ENCODE measurements around the gene APH1A. TPM values are rescaled to one million over a fixed set of nuclear protein-coding genes. Genes with fewer than 3 reads are reported as not detected.

The APH1A gene
- total RNA-seq, 1 experiment from 2014 or later, result 211 TPM

- H3K27ac ChIP-seq (ENCODE audit: low read length), result peak within 1 kb of the TSS; percentile 77
- no peaks in the 10 kb centered on the region for H3K9me2 ChIP-seq (replicated peaks; ENCODE audit: low read length)
- H3F3A ChIP-seq (ENCODE audit: low read length, unreplicated experiment), result no peaks in the 10 kb centered on the region
- H4K20me1 ChIP-seq (ENCODE audit: low read length), result no peaks in the 10 kb centered on the region
- peak; percentile 94 for ATAC-seq
- H3K9ac ChIP-seq (ENCODE audit: low read length), result peak within 1 kb of the TSS; percentile 85
- no peaks in the 10 kb centered on the region for H3K9me3 ChIP-seq (ENCODE audit: low read length)
- ChIA-PET POLR2A (ENCODE audit: unreplicated experiment) (interaction anchor here (0.6 kb wide), 2 partner anchors 19 to 39 kb away, joined by 4 to 5 read pairs; no protein-coding TSS in a partner anchor), CTCF (interaction anchor here (0.6 to 3.6 kb wide), 8 partner anchors 9 to 92 kb away, joined by 3 to 28 read pairs (median 5); partner anchors contain the start of gene APH1A)
- peaks cover 6% of the 10 kb centered on the region; the same call in 1 of the 2 replicates for H3K36me3 ChIP-seq (ENCODE audit: low read depth, low read length)
- H3K4me3 ChIP-seq (ENCODE audit: low read length), result peak within 1 kb of the TSS; percentile 86
- DNase-seq, result peak; percentile 99
- TSS peak; percentile 96 for BruUV-seq (replicated peaks)
- intact Hi-C loops (cut with micrococcal nuclease), result loop anchor here (1.0 kb wide), 4 partner anchors 11 to 46 kb away; partner anchors contain the start of genes ANP32E, APH1A and MRPS21
- H2AFZ ChIP-seq (ENCODE audit: low read length), result peak within 1 kb of the TSS; percentile 89
- TF ChIP-seq CTCF (conservative IDR thresholded peaks at IDR 0.05; ENCODE audit: low read depth, low read length) (no peak), EZH2 (IDR thresholded peaks at IDR 0.05; ENCODE audit: low read length, unreplicated experiment) (no peak), EZH2phosphoT487 (IDR thresholded peaks at IDR 0.05; ENCODE audit: borderline replicate concordance, low read length) (no peak)
- peaks cover 18% of the 10 kb centered on the region for H3K79me2 ChIP-seq (ENCODE audit: low read length)
- H3K4me2 ChIP-seq (ENCODE audit: low read length), result peak within 1 kb of the TSS; percentile 91
- peaks cover 19% of the 10 kb centered on the region for H3K4me1 ChIP-seq (ENCODE audit: insufficient read depth, low read length)
- no peaks in the 10 kb centered on the region for H3K27me3 ChIP-seq (ENCODE audit: low read length)
These were observed 13.1 kb upstream of the APH1A start, which contains the start of gene CIART for GRCh38 chr1:150281758-150282557. Gene CIART, plus strand, starts transcription at chr1:150282554. Its CDS starts 714 bp downstream, at chr1:150283268.

DNA sequence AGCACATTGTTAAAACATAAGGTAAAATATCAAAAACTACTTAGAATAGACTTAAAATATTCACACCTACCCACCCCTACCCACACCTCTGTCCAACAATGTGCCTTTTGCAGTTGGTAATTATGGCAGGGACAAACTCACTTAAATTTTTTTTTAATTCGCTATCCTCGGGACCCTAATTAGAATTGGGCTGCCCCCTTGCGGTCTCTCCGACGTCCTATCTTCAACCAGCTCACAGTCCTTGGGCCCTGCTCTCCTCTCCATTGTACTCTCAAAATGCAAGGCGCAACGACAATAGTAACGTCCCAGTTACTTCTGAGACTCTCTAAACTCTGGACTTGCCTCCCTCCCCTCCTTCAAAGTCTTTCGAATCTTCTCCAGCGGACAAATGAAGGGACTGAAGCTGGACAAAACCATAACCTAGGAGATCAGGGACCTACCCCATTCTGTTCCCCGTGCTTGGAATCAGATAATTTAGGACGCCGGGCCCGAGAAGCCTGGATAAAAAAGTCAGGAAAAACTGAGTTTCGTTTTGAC is 12.5 kb upstream of the APH1A start:
- BruUV-seq (replicated peaks), result no TSS peak
- H2AFZ ChIP-seq (ENCODE audit: low read length), result peak overlapping the region; percentile 89
- DNase-seq (peak; percentile 81), ATAC-seq (peak; percentile 58)
- H4K20me1 ChIP-seq (ENCODE audit: low read length), result no peaks in the 10 kb centered on the region
- POLR2A ChIA-PET (ENCODE audit: unreplicated experiment), result interaction anchor here (0.6 kb wide), 1 partner anchor 67 kb away, joined by 3 read pairs; no protein-coding TSS in a partner anchor
- H3K9ac ChIP-seq (ENCODE audit: low read length), result peak overlapping the region; percentile 85
- H3F3A ChIP-seq (ENCODE audit: low read length, unreplicated experiment), result no peaks in the 10 kb centered on the region
- CTCF ChIA-PET, result interaction anchor here (0.5 to 3.6 kb wide), 8 partner anchors 12 to 91 kb away, joined by 3 to 28 read pairs (median 4); partner anchors contain the start of gene APH1A
- intact Hi-C loops (cut with micrococcal nuclease), result loop anchor here (1.0 kb wide), 2 partner anchors 12 to 26 kb away; partner anchors contain the start of gene APH1A
- H3K27ac ChIP-seq (ENCODE audit: low read length), result peak overlapping the region; percentile 77
- peak overlapping the region; percentile 91 for H3K4me2 ChIP-seq (ENCODE audit: low read length)
- H3K36me3 ChIP-seq (ENCODE audit: low read depth, low read length), result peaks cover under 1% of the 10 kb centered on the region; the same call in 1 of the 2 replicates
- peak overlapping the region; percentile 86 for H3K4me3 ChIP-seq (ENCODE audit: low read length)
- peaks cover 19% of the 10 kb centered on the region for H3K4me1 ChIP-seq (ENCODE audit: insufficient read depth, low read length)
- H3K27me3 ChIP-seq (ENCODE audit: low read length), result no peaks in the 10 kb centered on the region
- peaks cover 18% of the 10 kb centered on the region for H3K79me2 ChIP-seq (ENCODE audit: low read length)
- no peaks in the 10 kb centered on the region for H3K9me2 ChIP-seq (replicated peaks; ENCODE audit: low read length)
- TF ChIP-seq EZH2phosphoT487 (IDR thresholded peaks at IDR 0.05; ENCODE audit: borderline replicate concordance, low read length), result no peak
- peak; percentile 97 for TF ChIP-seq CTCF (conservative IDR thresholded peaks at IDR 0.05; ENCODE audit: low read depth, low read length)
- H3K9me3 ChIP-seq (ENCODE audit: low read length), result no peaks in the 10 kb centered on the region

Measured in PC-3 (cell line).